ENCODE results near the gene PIAS4. TPM values are rescaled to one million over a fixed set of nuclear protein-coding genes. Genes with fewer than 3 reads are reported as not detected.
A peak's percentile ranks its signal among the peaks of the same experiment; 100 is the strongest.

The PIAS4 gene
- total RNA-seq, 1 donor from 2014 or later, result 95.8 TPM

DNA sequence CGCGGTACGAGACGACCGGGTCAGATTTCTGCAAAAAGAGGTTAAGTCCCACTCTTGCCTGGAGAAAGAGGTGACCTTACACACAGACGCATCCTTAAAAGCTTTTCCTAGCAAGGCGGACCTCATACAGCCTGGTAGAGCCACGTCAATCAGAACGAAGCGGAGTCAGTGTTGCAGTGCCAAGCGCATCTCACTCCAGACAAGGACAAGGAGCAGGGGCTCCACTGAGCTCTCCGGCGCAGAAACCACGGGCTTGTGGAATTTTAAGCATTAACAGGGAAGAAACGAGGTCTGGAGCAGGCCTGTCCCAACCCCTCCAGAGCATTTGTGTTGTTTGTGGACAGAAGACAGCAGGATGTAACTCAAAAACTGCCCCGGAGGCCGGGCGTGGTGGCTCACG is 29.4 kb upstream of the PIAS4 start:
- peaks cover under 1% of the 10 kb centered on the region for H3K4me1 Mint-ChIP-seq (ENCODE audit: low read depth, unreplicated experiment)
- H3K27ac Mint-ChIP-seq (ENCODE audit: unreplicated experiment), result peak overlapping the region; percentile 44
- no peak for DNase-seq
- H3K27me3 Mint-ChIP-seq (ENCODE audit: unreplicated experiment), result peaks cover 1% of the 10 kb centered on the region
- H3K9me3 Mint-ChIP-seq (ENCODE audit: unreplicated experiment), result peaks cover 6% of the 10 kb centered on the region
- H3K4me3 Mint-ChIP-seq (ENCODE audit: unreplicated experiment), result no peak overlapping the region
- TF ChIP-seq, protein P1, sequence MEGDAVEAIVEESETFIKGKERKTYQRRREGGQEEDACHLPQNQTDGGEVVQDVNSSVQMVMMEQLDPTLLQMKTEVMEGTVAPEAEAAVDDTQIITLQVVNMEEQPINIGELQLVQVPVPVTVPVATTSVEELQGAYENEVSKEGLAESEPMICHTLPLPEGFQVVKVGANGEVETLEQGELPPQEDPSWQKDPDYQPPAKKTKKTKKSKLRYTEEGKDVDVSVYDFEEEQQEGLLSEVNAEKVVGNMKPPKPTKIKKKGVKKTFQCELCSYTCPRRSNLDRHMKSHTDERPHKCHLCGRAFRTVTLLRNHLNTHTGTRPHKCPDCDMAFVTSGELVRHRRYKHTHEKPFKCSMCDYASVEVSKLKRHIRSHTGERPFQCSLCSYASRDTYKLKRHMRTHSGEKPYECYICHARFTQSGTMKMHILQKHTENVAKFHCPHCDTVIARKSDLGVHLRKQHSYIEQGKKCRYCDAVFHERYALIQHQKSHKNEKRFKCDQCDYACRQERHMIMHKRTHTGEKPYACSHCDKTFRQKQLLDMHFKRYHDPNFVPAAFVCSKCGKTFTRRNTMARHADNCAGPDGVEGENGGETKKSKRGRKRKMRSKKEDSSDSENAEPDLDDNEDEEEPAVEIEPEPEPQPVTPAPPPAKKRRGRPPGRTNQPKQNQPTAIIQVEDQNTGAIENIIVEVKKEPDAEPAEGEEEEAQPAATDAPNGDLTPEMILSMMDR (IDR thresholded peaks at IDR 0.05; ENCODE audit: partially characterized antibody, unreplicated experiment), result no peak
- H3K36me3 Mint-ChIP-seq (ENCODE audit: unreplicated experiment), result no peaks in the 10 kb centered on the region

DNA sequence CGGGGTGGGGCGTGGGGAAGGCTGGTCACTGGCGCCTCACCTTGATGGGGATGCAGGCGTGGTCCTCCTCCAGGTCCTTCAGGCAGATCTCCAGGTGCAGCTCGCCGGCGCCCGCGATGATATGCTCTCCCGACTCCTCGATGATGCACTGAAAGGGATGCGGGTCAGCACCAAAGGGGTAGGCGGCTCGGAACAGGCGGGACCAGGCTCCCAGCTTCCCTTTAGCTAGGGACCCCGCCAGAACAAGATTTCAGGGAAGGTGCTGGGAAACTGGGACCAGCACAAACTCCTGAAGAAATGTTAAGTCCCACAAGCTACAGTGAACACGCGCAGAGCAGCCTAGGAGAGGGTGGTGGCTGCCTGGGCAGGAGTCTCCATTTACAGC is 28.3 kb upstream of the PIAS4 start:
- Mint-ChIP-seq H3K9me3 (ENCODE audit: unreplicated experiment) (peaks cover 10% of the 10 kb centered on the region), H3K36me3 (ENCODE audit: unreplicated experiment) (no peaks in the 10 kb centered on the region), H3K27ac (ENCODE audit: unreplicated experiment) (peak overlapping the region; percentile 64), H3K4me3 (ENCODE audit: unreplicated experiment) (no peak overlapping the region), H3K27me3 (ENCODE audit: unreplicated experiment) (peaks cover 1% of the 10 kb centered on the region), H3K4me1 (ENCODE audit: low read depth, unreplicated experiment) (peaks cover 11% of the 10 kb centered on the region)
- no peak for DNase-seq
- TF ChIP-seq, protein P1 (IDR thresholded peaks at IDR 0.05; ENCODE audit: partially characterized antibody, unreplicated experiment), result no peak

DNA sequence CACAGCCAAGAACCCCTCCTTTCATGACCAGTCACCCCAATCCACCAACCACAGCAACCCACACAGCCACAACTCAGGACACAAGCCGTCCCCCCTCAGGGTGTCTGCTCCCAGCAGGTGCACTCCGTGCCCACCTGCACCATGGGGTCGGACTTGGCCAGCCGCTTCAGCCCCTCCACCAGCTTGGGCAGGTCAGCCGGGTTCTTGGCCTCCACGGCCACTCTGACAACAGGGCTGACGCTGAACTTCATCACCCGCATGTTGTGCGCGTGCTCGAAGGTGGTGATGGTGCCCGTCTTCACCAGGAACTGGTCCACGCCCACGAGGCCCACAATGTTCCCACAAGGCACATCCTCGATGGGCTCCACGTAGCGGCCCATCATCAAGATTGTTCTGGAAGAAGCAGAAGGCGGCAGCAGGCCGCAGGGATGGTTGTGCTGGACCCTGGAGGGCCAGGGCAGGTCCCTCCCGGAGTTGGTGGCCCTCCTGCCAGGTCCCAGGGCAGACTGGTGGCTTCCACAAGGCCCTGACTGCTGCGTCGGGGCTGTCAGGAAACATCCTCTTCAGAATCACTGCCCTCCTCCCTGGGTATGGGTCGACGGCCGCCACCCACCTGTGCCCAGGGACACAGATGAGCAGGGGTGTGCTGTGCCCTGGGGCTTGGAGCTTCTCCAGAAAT is 27.7 kb upstream of the PIAS4 start:
- TF ChIP-seq, protein P1 (IDR thresholded peaks at IDR 0.05; ENCODE audit: partially characterized antibody, unreplicated experiment), result no peak
- Mint-ChIP-seq H3K4me1 (ENCODE audit: low read depth, unreplicated experiment) (peaks cover 11% of the 10 kb centered on the region), H3K4me3 (ENCODE audit: unreplicated experiment) (no peak overlapping the region), H3K27ac (ENCODE audit: unreplicated experiment) (peak overlapping the region; percentile 64), H3K27me3 (ENCODE audit: unreplicated experiment) (peaks cover 5% of the 10 kb centered on the region), H3K36me3 (ENCODE audit: unreplicated experiment) (no peaks in the 10 kb centered on the region), H3K9me3 (ENCODE audit: unreplicated experiment) (peaks cover 15% of the 10 kb centered on the region)
- DNase-seq, result no peak

DNA sequence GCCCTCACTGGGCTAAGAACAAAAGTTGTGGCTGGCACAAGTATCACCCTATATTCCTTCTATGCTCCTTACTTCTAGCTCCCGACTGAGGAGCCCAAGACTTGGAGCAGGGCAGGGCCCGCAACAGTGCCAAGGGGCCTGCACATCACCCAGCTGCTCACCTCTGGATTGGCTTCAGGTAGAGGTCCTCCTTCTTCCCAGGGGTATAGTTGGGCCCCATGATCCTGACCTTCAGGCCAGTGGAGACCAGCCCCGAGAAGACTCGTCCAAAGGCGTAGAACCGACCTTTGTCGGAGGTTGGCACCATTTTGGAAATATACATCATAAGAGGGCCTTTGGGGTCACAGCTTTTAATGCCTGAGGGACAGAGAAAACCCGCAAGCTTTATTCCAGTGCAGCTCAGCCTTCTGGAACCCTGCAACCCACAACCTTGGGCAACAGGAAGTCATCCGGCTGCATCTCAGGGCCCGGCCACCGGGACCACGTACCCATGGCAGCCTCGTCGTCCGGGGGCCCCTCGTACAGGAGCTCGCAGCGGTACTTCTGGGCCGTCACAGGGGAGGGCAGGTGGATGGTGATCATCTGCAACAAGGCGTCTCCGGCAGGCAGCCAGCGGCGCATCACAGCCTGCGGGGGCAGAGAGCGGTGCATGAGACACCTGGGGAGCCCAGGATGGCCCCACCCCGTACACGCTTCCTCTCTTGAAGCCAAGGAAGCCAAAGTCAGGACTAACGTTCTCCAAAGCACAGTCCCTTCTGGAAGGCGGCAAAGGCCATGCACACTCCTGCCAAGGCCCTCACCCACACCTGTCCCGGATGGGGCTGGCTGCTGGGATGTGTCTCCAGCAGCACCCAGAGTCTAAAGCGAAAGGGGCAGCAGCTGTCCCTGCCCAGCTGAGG is 26.9 kb upstream of the PIAS4 start:
- no peaks in the 10 kb centered on the region for H3K36me3 Mint-ChIP-seq (ENCODE audit: unreplicated experiment)
- DNase-seq, result no peak
- H3K27ac Mint-ChIP-seq (ENCODE audit: unreplicated experiment), result no peak overlapping the region
- peaks cover 19% of the 10 kb centered on the region for H3K9me3 Mint-ChIP-seq (ENCODE audit: unreplicated experiment)
- TF ChIP-seq, protein P1 (IDR thresholded peaks at IDR 0.05; ENCODE audit: partially characterized antibody, unreplicated experiment), result no peak
- peaks cover 5% of the 10 kb centered on the region for H3K27me3 Mint-ChIP-seq (ENCODE audit: unreplicated experiment)
- H3K4me3 Mint-ChIP-seq (ENCODE audit: unreplicated experiment), result no peak overlapping the region
- peaks cover 11% of the 10 kb centered on the region for H3K4me1 Mint-ChIP-seq (ENCODE audit: low read depth, unreplicated experiment)

DNA sequence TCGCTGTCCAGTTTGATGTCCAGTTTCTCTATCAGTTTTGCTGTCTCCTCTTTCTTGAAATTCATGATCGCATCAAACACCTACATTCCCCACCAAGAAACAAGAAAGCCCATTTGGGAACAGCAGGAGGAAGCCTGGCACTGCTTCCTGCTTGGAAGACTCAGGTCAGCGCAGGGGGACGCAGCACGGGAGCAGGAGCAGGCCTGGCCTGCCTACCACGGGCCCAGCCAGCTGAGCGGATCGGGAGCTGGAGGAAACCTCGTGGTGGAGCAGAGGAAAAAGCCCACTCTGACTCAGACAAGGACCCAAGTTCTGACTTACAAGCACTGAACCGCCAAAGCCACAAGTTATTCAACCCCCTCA is 26.2 kb upstream of the PIAS4 start:
- Mint-ChIP-seq H3K27me3 (ENCODE audit: unreplicated experiment) (peaks cover 5% of the 10 kb centered on the region), H3K9me3 (ENCODE audit: unreplicated experiment) (peaks cover 20% of the 10 kb centered on the region), H3K36me3 (ENCODE audit: unreplicated experiment) (no peaks in the 10 kb centered on the region), H3K4me3 (ENCODE audit: unreplicated experiment) (no peak overlapping the region), H3K4me1 (ENCODE audit: low read depth, unreplicated experiment) (peaks cover 14% of the 10 kb centered on the region), H3K27ac (ENCODE audit: unreplicated experiment) (peak overlapping the region; percentile 76)
- TF ChIP-seq, protein P1 (IDR thresholded peaks at IDR 0.05; ENCODE audit: partially characterized antibody, unreplicated experiment), result no peak
- DNase-seq, result no peak
